ENCODE results near the gene OSBPL2. TPM values are rescaled to one million over a fixed set of nuclear protein-coding genes. Genes with fewer than 3 reads are reported as not detected.

OSBPL2 gene
- total RNA-seq, 4 donors from 2014 or later = 25.3 to 43.1 (median 27.6) TPM

DNA sequence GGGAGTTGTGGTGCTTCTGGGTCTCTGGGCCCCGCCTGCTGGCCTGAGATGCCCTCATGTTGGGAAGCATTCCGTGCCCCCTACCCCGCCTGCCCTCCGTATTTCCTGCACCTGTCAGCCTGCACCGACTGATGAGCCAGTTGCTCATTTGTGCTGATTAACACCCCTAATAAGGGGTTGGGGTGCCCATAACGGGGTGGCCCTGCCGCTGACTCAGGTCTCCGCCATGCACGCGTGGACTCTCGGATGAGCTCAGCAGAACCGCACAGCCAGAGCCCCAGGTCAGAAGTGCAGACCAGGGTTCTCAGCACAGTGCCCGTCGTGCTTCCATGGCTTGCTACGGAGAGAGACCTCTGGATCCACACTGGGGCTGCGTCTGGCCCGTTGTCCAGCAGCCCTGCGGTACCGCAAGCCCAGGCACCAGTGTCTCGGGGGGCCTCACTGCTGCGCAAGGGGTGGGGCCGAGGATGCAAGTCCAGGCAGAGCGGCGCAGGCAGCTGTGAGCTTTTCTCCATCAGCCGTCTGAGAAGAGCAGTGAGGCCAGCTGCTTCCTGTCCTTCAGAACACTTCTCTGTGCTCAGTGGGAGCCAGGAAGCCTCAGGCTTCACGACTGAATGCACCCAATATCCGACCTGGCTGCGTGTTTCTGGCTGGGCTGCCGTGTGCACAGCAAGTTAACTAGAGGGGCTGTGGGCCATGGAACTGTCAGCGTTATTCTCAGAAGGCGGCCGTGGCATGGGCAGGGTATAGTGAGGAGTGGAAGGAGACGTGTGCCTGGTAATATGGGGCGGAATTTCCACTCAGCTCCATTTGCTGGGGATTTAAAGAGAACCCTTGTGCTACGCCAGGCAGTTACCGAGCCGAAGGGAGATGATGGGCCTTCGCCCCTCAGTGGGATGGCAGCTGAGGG lies 36.9 kb upstream of the OSBPL2 start:
- TF ChIP-seq, protein P1, sequence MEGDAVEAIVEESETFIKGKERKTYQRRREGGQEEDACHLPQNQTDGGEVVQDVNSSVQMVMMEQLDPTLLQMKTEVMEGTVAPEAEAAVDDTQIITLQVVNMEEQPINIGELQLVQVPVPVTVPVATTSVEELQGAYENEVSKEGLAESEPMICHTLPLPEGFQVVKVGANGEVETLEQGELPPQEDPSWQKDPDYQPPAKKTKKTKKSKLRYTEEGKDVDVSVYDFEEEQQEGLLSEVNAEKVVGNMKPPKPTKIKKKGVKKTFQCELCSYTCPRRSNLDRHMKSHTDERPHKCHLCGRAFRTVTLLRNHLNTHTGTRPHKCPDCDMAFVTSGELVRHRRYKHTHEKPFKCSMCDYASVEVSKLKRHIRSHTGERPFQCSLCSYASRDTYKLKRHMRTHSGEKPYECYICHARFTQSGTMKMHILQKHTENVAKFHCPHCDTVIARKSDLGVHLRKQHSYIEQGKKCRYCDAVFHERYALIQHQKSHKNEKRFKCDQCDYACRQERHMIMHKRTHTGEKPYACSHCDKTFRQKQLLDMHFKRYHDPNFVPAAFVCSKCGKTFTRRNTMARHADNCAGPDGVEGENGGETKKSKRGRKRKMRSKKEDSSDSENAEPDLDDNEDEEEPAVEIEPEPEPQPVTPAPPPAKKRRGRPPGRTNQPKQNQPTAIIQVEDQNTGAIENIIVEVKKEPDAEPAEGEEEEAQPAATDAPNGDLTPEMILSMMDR (IDR thresholded peaks at IDR 0.05; ENCODE audit: low read depth) = no peak

DNA sequence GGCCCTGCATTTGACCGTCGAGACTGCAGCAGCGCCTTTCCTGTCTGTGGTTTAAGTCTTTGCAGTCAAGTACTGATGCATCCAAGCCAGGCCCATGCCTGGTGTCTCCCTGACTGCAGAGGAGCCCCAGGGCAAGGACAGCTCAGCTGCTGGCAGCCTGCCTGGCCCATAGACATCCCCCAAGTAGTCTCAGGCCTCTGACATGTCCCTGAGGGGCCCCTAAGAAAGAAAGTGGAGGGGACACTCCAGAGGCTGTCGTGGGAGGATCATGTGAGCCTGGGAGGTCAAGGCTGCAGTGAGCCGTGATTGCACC lies 36.3 kb upstream of the OSBPL2 start:
- TF ChIP-seq, protein P1 (IDR thresholded peaks at IDR 0.05; ENCODE audit: low read depth) = no peak

DNA sequence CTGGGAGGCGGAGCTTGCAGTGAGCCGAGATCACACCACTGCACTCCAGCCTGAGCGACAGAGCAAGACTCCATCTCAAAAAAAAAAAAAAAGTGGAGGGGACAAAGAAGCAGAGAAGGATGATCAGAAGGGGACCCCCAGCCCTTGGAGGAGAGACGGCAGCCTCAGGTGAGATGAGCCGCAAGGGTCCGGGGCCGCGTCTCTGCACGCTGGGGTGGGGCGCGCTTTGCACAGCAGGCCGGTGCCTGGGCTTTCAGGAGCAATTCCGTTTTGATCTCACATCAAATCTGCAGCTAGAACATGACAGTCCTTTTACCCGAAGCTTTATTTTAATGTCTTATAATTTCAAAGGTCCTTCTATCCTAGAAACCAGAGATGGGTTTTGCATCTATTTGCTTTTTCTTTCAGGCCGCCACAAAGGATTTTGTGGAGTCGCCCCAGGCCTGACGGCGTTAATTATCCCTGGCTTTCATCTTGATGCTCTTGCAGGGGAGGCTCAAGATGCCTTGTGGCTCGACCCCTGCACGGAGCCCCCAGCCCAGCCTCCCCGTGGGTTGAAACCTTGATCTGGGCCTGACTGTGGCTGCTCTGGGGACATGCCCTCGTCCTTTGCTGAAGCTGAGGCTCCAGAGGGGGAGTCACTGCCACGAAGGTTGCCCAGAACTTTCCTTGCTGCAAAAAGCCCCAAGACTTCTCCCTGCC lies 35.5 kb upstream of the OSBPL2 start:
- TF ChIP-seq, protein P1 (IDR thresholded peaks at IDR 0.05; ENCODE audit: low read depth) = no peak

DNA sequence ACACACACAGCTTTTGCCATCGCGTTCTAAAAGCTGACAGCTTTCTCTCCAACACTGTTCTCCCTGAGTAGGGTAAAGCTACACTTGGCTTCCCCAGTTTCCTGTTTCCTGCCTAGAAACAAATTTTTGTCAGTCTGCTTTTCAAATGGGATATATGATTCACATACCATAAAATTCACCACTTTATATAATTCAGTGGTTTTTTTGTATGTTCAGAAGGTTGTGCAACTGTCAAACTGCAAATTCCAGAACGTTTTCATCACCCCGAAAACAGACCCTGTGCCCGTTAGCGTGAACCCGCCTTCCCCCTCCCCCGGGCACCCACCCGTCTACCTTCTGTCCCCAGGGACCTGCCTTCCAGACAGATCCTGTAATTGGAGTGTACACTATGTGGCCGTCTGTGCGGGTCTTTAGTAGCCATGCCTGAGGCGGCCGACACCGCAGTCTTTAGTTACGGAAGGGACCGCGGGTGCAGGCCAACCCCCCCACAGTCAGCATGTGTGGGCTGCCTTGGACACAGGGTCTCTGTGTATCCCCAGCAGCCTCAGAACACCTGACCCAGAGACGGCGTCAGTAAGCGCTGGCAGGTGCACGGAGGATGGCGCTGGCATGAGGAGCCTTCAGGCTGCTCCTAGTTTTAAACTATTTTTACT lies 34.8 kb upstream of the OSBPL2 start:
- TF ChIP-seq, protein P1 (IDR thresholded peaks at IDR 0.05; ENCODE audit: low read depth) = no peak

DNA sequence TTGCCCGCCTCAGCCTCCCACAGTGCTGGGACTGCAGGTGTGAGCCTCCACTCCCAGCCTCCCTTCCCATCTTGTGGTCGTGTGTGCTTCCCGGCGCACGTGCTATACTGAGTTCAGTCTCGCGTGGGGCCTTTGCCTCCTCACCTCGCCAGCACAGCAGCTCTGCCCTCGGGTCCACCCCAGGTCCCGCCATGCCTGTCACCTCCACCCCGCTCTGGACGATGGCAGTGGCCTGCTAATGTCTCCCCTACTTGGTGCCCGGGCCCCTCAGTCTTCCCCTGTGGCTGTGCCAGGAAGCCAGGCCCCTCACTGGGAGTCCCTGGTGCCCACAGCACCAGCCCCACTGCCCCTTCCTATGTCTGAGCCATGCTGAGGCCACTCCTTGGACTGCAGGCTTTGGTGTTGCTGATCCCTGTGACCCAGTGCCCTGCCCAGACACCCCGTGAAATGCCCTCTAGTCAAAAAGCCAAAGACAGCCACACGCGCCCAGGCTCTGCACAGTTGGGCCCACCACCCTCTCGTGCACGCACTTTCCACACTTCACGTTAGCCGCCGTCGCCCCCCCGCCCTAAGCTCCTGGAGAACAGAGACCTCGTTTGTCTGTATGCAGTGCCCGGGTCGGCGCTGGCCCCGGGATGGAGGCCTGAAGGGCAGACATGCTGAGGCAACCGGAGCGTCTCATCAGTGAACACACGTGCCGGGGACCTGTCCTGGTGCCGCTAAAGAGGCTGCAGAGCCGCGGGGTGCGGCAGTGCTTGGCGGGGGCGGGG lies 32.5 kb upstream of the OSBPL2 start:
- TF ChIP-seq, protein P1 (IDR thresholded peaks at IDR 0.05; ENCODE audit: low read depth) = no peak

DNA sequence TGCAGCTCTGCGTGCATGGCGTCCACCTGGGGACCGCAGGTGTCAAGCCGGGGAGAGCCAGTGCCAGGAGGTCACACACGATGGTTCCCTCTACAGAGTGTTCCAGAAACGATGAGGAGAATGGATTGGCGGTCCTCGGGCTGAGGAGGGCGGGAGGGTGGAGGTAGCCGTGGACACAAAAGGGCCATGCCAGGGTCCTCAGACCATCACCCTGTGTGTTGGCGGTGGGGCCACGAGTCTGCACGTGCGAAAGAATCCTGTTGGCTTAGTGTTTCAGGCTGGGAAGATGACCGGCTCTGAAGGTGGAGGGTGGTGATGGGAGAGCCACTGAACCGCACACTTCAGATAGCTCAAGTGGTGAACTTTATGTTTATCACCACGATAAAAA lies 31.9 kb upstream of the OSBPL2 start:
- TF ChIP-seq, protein P1 (IDR thresholded peaks at IDR 0.05; ENCODE audit: low read depth) = no peak

All from subcutaneous adipose tissue (tissue), 4 donors.